Nephron progenitor cell (in vitro differentiated cells): ENCODE measurements around the gene IL15RA.

Source experiments
- DNase-seq: peaks from one replicate; pipeline ENCODE4 v3.0.0; 2021
- H3K27ac Mint-ChIP-seq: 2 replicates; pipeline ENCODE4 v1.8.0; 2021; ENCODE audit warnings: mild to moderate bottlenecking, moderate library complexity, mixed read lengths
- H3K27me3 Mint-ChIP-seq: 2 replicates; pipeline ENCODE4 v1.8.0; 2021; ENCODE audit warnings: mild to moderate bottlenecking, low read depth, mixed read lengths; ENCODE audit not compliant: poor library complexity
- H3K36me3 Mint-ChIP-seq: 2 replicates; pipeline ENCODE4 v1.8.0; 2021; ENCODE audit warnings: low read depth, mixed read lengths
- H3K4me1 Mint-ChIP-seq: 2 replicates; pipeline ENCODE4 v1.8.0; 2021; ENCODE audit warnings: mixed read lengths
- H3K4me3 Mint-ChIP-seq: 2 replicates; pipeline ENCODE4 v1.8.0; 2021; ENCODE audit warnings: mild to moderate bottlenecking, moderate library complexity, mixed read lengths
- H3K9me3 Mint-ChIP-seq: 2 replicates; pipeline ENCODE4 v1.8.0; 2021; ENCODE audit warnings: mild to moderate bottlenecking, moderate library complexity, mixed read lengths
- TF ChIP-seq, protein P1 (sequence below): fragments of 200-600 bp; sonication (generic); IDR thresholded peaks from 2 replicates; pipeline ENCODE4 v1.5.0; 2021; ENCODE audit warnings: antibody characterized with exemption

Gene IL15RA

DNA sequence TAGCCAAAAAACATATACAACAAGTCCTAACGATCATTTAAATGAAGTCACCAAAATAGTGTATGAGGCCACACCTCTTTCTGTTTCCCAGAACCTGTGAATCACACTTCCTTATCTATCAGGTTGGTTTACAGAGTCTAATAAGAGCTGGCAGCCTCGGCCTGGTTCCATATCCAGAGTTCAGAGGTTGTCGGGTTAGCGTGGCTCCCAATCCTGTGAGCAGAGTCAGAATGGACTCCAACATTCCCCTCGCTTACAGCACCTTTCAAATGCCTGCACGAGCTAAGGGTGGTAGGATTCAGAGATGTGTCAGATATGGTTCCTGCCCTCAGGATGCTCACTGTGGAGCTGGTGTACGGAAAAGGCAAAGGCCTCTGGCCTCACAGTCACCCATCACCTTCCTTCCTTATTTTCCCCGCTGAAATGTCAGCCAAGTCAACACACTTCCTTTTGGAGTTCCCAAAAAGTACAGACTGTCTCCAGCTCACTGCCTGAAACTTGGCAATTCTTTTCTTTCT lies 6.0 kb downstream of the IL15RA start:
- Mint-ChIP-seq H3K27ac (no peak overlapping the region), H3K4me3 (no peak overlapping the region), H3K27me3 (peaks cover 60% of the 10 kb centered on the region), H3K9me3 (no peaks in the 10 kb centered on the region), H3K36me3 (no peaks in the 10 kb centered on the region), H3K4me1 (peaks cover 2% of the 10 kb centered on the region)
- no peak for DNase-seq
- TF ChIP-seq, protein P1, sequence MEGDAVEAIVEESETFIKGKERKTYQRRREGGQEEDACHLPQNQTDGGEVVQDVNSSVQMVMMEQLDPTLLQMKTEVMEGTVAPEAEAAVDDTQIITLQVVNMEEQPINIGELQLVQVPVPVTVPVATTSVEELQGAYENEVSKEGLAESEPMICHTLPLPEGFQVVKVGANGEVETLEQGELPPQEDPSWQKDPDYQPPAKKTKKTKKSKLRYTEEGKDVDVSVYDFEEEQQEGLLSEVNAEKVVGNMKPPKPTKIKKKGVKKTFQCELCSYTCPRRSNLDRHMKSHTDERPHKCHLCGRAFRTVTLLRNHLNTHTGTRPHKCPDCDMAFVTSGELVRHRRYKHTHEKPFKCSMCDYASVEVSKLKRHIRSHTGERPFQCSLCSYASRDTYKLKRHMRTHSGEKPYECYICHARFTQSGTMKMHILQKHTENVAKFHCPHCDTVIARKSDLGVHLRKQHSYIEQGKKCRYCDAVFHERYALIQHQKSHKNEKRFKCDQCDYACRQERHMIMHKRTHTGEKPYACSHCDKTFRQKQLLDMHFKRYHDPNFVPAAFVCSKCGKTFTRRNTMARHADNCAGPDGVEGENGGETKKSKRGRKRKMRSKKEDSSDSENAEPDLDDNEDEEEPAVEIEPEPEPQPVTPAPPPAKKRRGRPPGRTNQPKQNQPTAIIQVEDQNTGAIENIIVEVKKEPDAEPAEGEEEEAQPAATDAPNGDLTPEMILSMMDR = no peak

GRCh38 chr10:5970527-5970926 lies 6.8 kb downstream of the IL15RA start:
- H3K4me1 Mint-ChIP-seq = no peaks in the 10 kb centered on the region
- TF ChIP-seq, protein P1 = no peak
- no peak overlapping the region for H3K27ac Mint-ChIP-seq
- H3K9me3 Mint-ChIP-seq = no peaks in the 10 kb centered on the region
- peaks cover 52% of the 10 kb centered on the region for H3K27me3 Mint-ChIP-seq
- no peak for DNase-seq
- no peaks in the 10 kb centered on the region for H3K36me3 Mint-ChIP-seq
- H3K4me3 Mint-ChIP-seq = no peak overlapping the region

- Mint-ChIP-seq H3K4me1 (no peaks in the 10 kb centered on the region), H3K27ac (no peak overlapping the region), H3K36me3 (no peaks in the 10 kb centered on the region), H3K4me3 (no peak overlapping the region), H3K9me3 (no peaks in the 10 kb centered on the region), H3K27me3 (peaks cover 47% of the 10 kb centered on the region)
- TF ChIP-seq, protein P1 = no peak
- no peak for DNase-seq
Observed at GRCh38 chr10:5970066-5970465, 7.3 kb downstream of the IL15RA start.

GRCh38 chr10:5968681-5969453 lies 8.5 kb downstream of the IL15RA start:
- no peak for DNase-seq
- Mint-ChIP-seq H3K27ac (no peak overlapping the region), H3K4me1 (no peaks in the 10 kb centered on the region), H3K27me3 (peaks cover 40% of the 10 kb centered on the region), H3K4me3 (no peak overlapping the region), H3K9me3 (no peaks in the 10 kb centered on the region), H3K36me3 (no peaks in the 10 kb centered on the region)
- TF ChIP-seq, protein P1 = no peak

DNA sequence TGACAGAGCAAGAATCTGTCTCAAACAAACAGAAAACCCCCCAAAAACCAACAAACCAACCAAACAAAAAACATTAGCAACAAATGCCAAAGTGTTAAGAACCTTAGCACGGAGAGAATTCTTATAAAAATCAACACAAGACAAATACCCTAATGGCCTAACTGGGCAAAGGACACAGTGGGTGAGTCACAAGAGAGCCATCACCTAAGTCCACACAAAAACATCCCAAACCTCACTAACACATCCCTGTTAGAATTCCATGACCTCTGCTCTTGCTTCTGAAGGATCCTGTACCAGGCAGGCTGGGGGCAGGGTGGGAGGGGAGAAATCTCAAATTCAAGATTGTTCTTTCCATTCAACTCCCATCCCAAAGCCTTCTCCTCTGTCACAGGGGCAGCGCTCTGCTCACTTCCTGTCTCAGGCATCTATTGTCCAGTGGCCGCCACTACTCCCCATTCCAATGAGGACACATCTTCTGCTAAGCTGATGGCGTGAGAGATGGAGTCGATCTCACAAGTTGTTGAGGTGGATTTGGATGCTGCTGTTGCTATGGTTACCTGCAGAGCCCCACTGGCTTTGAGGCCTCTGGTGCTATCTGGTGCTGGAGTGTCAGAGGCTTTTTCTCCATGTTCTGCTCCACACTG lies 9.2 kb downstream of the IL15RA start:
- Mint-ChIP-seq H3K27me3 (peaks cover 33% of the 10 kb centered on the region), H3K4me3 (no peak overlapping the region), H3K36me3 (no peaks in the 10 kb centered on the region), H3K4me1 (no peaks in the 10 kb centered on the region), H3K9me3 (no peaks in the 10 kb centered on the region), H3K27ac (no peak overlapping the region)
- DNase-seq = no peak
- TF ChIP-seq, protein P1 = no peak
